ENCODE data around the gene GRHL1.

The GRHL1 gene

DNA sequence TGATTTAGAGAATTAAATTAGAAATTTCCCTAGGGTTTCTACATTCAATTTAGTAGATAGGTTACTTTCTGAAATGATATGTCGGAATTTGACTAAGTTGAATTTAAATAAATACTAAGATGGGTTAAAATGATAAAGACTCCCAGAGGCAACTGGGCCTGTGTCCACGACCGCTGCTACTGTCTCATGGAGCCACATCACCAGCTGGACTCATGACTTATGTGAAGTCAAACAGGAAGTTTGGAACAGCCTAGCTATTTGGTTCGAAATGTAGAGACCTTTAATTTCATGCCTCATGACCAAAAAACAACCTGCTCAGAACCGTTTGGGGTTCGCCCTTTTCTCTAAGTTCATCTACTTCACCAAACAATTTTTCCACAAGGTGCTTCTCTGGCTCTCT is 22.2 kb downstream of the GRHL1 start:
- H3K18ac ChIP-seq (ENCODE audit: low read length): no peak overlapping the region

DNA sequence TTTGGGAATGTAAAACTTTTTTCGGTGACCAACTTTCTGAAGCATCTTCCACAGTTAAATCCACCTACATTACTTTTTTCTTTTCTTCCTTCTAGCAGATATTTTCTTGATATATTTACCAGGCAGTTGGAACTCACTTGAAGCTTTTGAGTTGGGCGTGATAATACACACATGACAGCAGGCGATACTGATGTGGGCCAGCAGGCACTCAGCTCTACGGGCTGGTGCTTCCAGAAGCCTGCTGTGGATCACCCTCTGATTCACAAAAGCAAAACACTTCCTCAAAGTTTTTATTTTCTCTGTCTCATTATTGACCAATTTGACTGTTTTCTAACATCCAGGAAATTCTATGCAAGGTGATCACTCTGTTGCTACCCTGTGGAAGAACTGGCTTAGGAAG is 22.9 kb downstream of the GRHL1 start:
- H2BK120ac ChIP-seq (ENCODE audit: insufficient read depth, low read length, poor library complexity): no peak overlapping the region
- peaks cover 10 to 20% of the 10 kb centered on the region in 2 experiments for H3K36me3 ChIP-seq (ENCODE audit: control insufficient read depth in 1 of 2, insufficient read depth in 2 of 2, low read length in 2 of 2)
- H3K23ac ChIP-seq (ENCODE audit: low read length): no peak overlapping the region
- no peak overlapping the region for H3K27ac ChIP-seq (ENCODE audit: low read depth, low read length)
- no peak overlapping the region for H3K4ac ChIP-seq (ENCODE audit: low read depth, low read length)
- DNase-seq: no peak
- H2AK5ac ChIP-seq (ENCODE audit: low read length): no peak overlapping the region
- H3K9me3 ChIP-seq (ENCODE audit: insufficient read depth, low read depth, low read length): no peaks in the 10 kb centered on the region
- H3K9ac ChIP-seq (ENCODE audit: low read length): no peak overlapping the region
- no peak overlapping the region for H3K14ac ChIP-seq (ENCODE audit: low read length)
- H3K4me3 ChIP-seq (ENCODE audit: low read depth, low read length): no peak overlapping the region
- peaks cover 4% of the 10 kb centered on the region for H3K79me1 ChIP-seq (ENCODE audit: low read length)
- H2BK12ac ChIP-seq (ENCODE audit: low read length): no peak overlapping the region
- no peak overlapping the region for H2AFZ ChIP-seq (ENCODE audit: insufficient read depth, low read length, poor library complexity)
- H2BK5ac ChIP-seq (ENCODE audit: low read depth, low read length, poor library complexity): no peak overlapping the region
- no CpG with 5 or more reads among the region's 4 CpGs for WGBS (ENCODE audit: extremely low coverage, insufficient coverage, insufficient read length)
- peaks cover 2% of the 10 kb centered on the region for H3K79me2 ChIP-seq (ENCODE audit: control insufficient read depth, insufficient read depth, low read length, poor library complexity)
- H4K8ac ChIP-seq (ENCODE audit: low read depth, low read length): no peak overlapping the region
- H3K27me3 ChIP-seq (ENCODE audit: insufficient read depth, low read length): no peaks in the 10 kb centered on the region
- no peak overlapping the region for H4K12ac ChIP-seq (ENCODE audit: low read depth, low read length)
- H3K4me2 ChIP-seq (ENCODE audit: low read length): no peak overlapping the region
- peaks cover 10 to 13% of the 10 kb centered on the region in 2 experiments for H3K4me1 ChIP-seq (ENCODE audit: control insufficient read depth in 1 of 2, insufficient read depth in 2 of 2, low read length in 2 of 2)
- no peak overlapping the region for H3K18ac ChIP-seq (ENCODE audit: low read length)
- H4K91ac ChIP-seq (ENCODE audit: low read depth, low read length): no peak overlapping the region

More for the DNA sequence above, 22.2 kb downstream of the GRHL1 start:
- Histone ChIP-seq H3K23ac (ENCODE audit: low read length) (no peak overlapping the region), H2AFZ (ENCODE audit: insufficient read depth, low read length, poor library complexity) (no peak overlapping the region), H3K4me2 (ENCODE audit: low read length) (no peak overlapping the region), H3K14ac (ENCODE audit: low read length) (no peak overlapping the region), H4K12ac (ENCODE audit: low read depth, low read length) (no peak overlapping the region), H2AK5ac (ENCODE audit: low read length) (no peak overlapping the region), H3K4me1 (ENCODE audit: control insufficient read depth in 1 of 2, insufficient read depth in 2 of 2, low read length in 2 of 2) (peaks cover 10 to 15% of the 10 kb centered on the region in 2 experiments), H2BK5ac (ENCODE audit: low read depth, low read length, poor library complexity) (no peak overlapping the region), H2BK120ac (ENCODE audit: insufficient read depth, low read length, poor library complexity) (no peak overlapping the region), H3K36me3 (ENCODE audit: control insufficient read depth in 1 of 2, insufficient read depth in 2 of 2, low read length in 2 of 2) (peaks cover 10 to 20% of the 10 kb centered on the region in 2 experiments), H3K9ac (ENCODE audit: low read length) (no peak overlapping the region), H3K79me1 (ENCODE audit: low read length) (peaks cover 4% of the 10 kb centered on the region), H4K8ac (ENCODE audit: low read depth, low read length) (no peak overlapping the region), H2BK12ac (ENCODE audit: low read length) (no peak overlapping the region), H3K9me3 (ENCODE audit: insufficient read depth, low read depth, low read length) (no peaks in the 10 kb centered on the region), H3K27me3 (ENCODE audit: insufficient read depth, low read length) (no peaks in the 10 kb centered on the region), H3K4ac (ENCODE audit: low read depth, low read length) (no peak overlapping the region), H3K4me3 (ENCODE audit: low read depth, low read length) (no peak overlapping the region), H3K79me2 (ENCODE audit: control insufficient read depth, insufficient read depth, low read length, poor library complexity) (peaks cover 2% of the 10 kb centered on the region), H3K27ac (ENCODE audit: low read depth, low read length) (no peak overlapping the region), H4K91ac (ENCODE audit: low read depth, low read length) (peak overlapping the region; percentile 48)
- no CpG with 5 or more reads among the region's 6 CpGs for WGBS (ENCODE audit: extremely low coverage, insufficient coverage, insufficient read length)
- no peak for DNase-seq

DNA sequence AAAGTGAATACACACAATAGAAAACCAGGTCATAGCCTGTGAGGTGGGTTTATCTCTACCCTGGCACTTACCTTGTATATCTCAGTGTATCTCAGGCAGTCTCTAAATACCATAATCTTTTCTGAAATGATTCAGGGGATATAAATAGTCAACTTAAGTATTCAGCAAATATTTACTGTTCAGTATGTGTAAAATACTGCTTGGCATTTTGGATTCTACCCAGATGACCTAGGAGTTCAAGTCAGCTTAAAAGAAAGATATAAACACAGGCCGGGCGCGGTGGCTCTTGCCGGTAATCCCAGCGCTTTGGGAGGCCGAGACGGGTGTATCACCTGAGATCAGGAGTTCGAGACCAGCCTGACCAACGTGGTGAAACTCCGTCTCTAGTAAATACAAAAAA is 23.8 kb downstream of the GRHL1 start:
- peaks cover 10 to 20% of the 10 kb centered on the region in 2 experiments for H3K36me3 ChIP-seq (ENCODE audit: control insufficient read depth in 1 of 2, insufficient read depth in 2 of 2, low read length in 2 of 2)
- no CpG with 5 or more reads among the region's 10 CpGs for WGBS (ENCODE audit: extremely low coverage, insufficient coverage, insufficient read length)

DNA sequence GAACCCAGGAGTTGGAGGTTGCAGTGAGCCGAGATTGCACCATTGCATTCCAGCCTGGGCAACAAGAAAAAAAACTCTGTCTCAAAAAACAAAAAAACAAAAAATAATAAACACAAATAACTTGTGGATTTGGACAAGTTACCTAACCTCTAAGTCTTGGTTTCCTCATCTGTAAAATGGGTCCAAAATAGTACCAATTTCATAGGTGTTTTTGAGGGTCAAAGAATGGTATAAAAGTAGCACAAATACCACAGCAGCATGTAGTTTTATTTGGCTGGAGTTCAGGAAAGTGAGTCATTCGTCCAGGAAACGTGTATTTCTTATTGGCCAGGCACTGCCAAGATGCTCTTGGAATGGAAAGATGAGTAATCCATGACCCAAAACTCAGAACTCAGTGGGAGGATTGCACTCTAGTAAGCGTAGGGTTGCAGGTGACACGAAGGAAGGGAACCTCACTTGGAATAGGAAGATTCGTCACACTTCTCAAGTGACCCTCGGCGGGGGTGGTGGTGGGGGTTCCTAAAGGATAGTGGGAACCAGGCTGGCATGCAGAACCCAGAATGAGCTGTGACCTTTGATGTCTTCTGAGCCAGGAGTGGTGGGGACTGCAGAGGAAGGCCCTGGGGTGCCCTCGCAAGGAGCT is 24.4 kb downstream of the GRHL1 start:
- no peak overlapping the region for H4K91ac ChIP-seq (ENCODE audit: low read depth, low read length)
- peaks cover 2% of the 10 kb centered on the region for H3K79me2 ChIP-seq (ENCODE audit: control insufficient read depth, insufficient read depth, low read length, poor library complexity)
- peaks cover 2% of the 10 kb centered on the region for H3K79me1 ChIP-seq (ENCODE audit: low read length)
- no peak overlapping the region for H3K9ac ChIP-seq (ENCODE audit: low read length)
- H3K36me3 ChIP-seq (ENCODE audit: control insufficient read depth in 1 of 2, insufficient read depth in 2 of 2, low read length in 2 of 2): peaks cover 10 to 22% of the 10 kb centered on the region in 2 experiments
- H2AK5ac ChIP-seq (ENCODE audit: low read length): no peak overlapping the region
- no peak overlapping the region for H3K23ac ChIP-seq (ENCODE audit: low read length)
- H2AFZ ChIP-seq (ENCODE audit: insufficient read depth, low read length, poor library complexity): no peak overlapping the region
- H3K27ac ChIP-seq (ENCODE audit: low read depth, low read length): no peak overlapping the region
- H2BK12ac ChIP-seq (ENCODE audit: low read length): no peak overlapping the region
- peak; percentile 42 to 66 for DNase-seq
- no peak overlapping the region for H3K18ac ChIP-seq (ENCODE audit: low read length)
- H3K4ac ChIP-seq (ENCODE audit: low read depth, low read length): no peak overlapping the region
- no peaks in the 10 kb centered on the region for H3K9me3 ChIP-seq (ENCODE audit: insufficient read depth, low read depth, low read length)
- H2BK120ac ChIP-seq (ENCODE audit: insufficient read depth, low read length, poor library complexity): no peak overlapping the region
- H2BK5ac ChIP-seq (ENCODE audit: low read depth, low read length, poor library complexity): no peak overlapping the region
- no peak overlapping the region for H4K12ac ChIP-seq (ENCODE audit: low read depth, low read length)
- H3K27me3 ChIP-seq (ENCODE audit: insufficient read depth, low read length): no peaks in the 10 kb centered on the region
- H3K4me2 ChIP-seq (ENCODE audit: low read length): no peak overlapping the region
- WGBS (ENCODE audit: extremely low coverage, insufficient coverage, insufficient read length): no CpG with 5 or more reads among the region's 9 CpGs
- no peak overlapping the region for H4K8ac ChIP-seq (ENCODE audit: low read depth, low read length)
- no peak overlapping the region for H3K14ac ChIP-seq (ENCODE audit: low read length)
- no peak overlapping the region for H3K4me3 ChIP-seq (ENCODE audit: low read depth, low read length)
- peaks cover 3 to 5% of the 10 kb centered on the region in 2 experiments for H3K4me1 ChIP-seq (ENCODE audit: control insufficient read depth in 1 of 2, insufficient read depth in 2 of 2, low read length in 2 of 2)

More for the DNA sequence above, 23.8 kb downstream of the GRHL1 start:
- Histone ChIP-seq H4K12ac (ENCODE audit: low read depth, low read length) (no peak overlapping the region), H3K4me2 (ENCODE audit: low read length) (no peak overlapping the region), H3K23ac (ENCODE audit: low read length) (no peak overlapping the region), H3K4ac (ENCODE audit: low read depth, low read length) (no peak overlapping the region), H2AFZ (ENCODE audit: insufficient read depth, low read length, poor library complexity) (no peak overlapping the region), H3K9me3 (ENCODE audit: insufficient read depth, low read depth, low read length) (no peaks in the 10 kb centered on the region), H3K79me1 (ENCODE audit: low read length) (peaks cover 4% of the 10 kb centered on the region), H4K8ac (ENCODE audit: low read depth, low read length) (no peak overlapping the region), H3K18ac (ENCODE audit: low read length) (no peak overlapping the region), H3K14ac (ENCODE audit: low read length) (no peak overlapping the region), H3K27ac (ENCODE audit: low read depth, low read length) (no peak overlapping the region), H2BK12ac (ENCODE audit: low read length) (no peak overlapping the region), H3K9ac (ENCODE audit: low read length) (no peak overlapping the region), H2BK120ac (ENCODE audit: insufficient read depth, low read length, poor library complexity) (no peak overlapping the region), H3K27me3 (ENCODE audit: insufficient read depth, low read length) (no peaks in the 10 kb centered on the region), H3K4me3 (ENCODE audit: low read depth, low read length) (no peak overlapping the region), H4K91ac (ENCODE audit: low read depth, low read length) (no peak overlapping the region), H3K79me2 (ENCODE audit: control insufficient read depth, insufficient read depth, low read length, poor library complexity) (peaks cover 2% of the 10 kb centered on the region), H2AK5ac (ENCODE audit: low read length) (no peak overlapping the region), H3K4me1 (ENCODE audit: control insufficient read depth in 1 of 2, insufficient read depth in 2 of 2, low read length in 2 of 2) (peaks cover 8 to 11% of the 10 kb centered on the region in 2 experiments), H2BK5ac (ENCODE audit: low read depth, low read length, poor library complexity) (no peak overlapping the region)
- no peak for DNase-seq

Measured in trophoblast cell (in vitro differentiated cells and primary cell).